Measurements from ENCODE around the gene CCDC196. TPM values are rescaled to one million over a fixed set of nuclear protein-coding genes. Genes with fewer than 3 reads are reported as not detected.

CCDC196 gene, protein sequence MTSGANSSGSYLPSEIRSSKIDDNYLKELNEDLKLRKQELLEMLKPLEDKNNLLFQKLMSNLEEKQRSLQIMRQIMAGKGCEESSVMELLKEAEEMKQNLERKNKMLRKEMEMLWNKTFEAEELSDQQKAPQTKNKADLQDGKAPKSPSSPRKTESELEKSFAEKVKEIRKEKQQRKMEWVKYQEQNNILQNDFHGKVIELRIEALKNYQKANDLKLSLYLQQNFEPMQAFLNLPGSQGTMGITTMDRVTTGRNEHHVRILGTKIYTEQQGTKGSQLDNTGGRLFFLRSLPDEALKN
- polyA plus RNA-seq = 0.72 TPM
- long read RNA-seq, donor 1 = 0 reads
- long read RNA-seq, donor 2 = 0 reads
- long read RNA-seq, donor 3 = 0 reads
- long read RNA-seq, donor 4 = 0 reads
- long read RNA-seq, donor 5 = 0 reads
- long read RNA-seq, donor 6 = 0 reads
- long read RNA-seq, donor 7 = 0 reads
- long read RNA-seq, donor 8 = 0 reads
- long read RNA-seq, donor 9 = 0 reads
- long read RNA-seq, donor 10 = 0 reads
- long read RNA-seq, donor 11 = 0 reads

DNA sequence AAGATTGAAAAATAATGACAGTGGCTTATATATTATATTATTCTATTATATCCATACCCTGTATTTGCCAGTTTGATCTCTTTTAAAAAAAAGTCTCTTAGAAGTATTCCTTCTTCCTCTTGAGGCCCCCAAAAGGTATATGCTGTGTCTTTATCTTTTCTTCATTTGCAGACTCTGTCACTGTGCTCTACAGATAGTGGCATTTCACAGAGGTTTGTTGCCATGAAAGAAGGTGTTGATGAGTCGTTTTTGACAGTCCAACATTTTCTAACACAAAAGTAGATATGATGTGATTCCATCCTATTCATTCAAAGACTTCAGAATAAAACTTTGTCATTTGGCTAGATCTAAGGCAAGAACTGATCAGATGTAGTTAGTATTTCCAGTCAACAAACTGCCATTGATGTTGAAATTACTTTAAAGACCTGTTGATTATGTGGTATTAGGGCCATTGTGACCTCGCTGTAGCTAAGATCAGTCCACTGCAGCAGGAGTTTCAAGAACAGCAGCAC, at the start of gene CCDC196:
TSS of gene CCDC196 (plus strand) at position 462 of the 512 bp plus-strand sequence. CDS start 132 bp downstream, outside the sequence.
- Histone ChIP-seq H3K9me3 (ENCODE audit: control insufficient read depth, low read depth, low read length) (no peaks in the 10 kb centered on the region), H3K27ac (ENCODE audit: low read length) (no peak within 1 kb of the TSS), H3K27me3 (ENCODE audit: control insufficient read depth, insufficient read depth, low read length) (no peaks in the 10 kb centered on the region), H3K4me3 (ENCODE audit: low read length) (no peak within 1 kb of the TSS), H3K36me3 (ENCODE audit: control insufficient read depth, insufficient read depth, low read length) (no peaks in the 10 kb centered on the region), H3K4me1 (ENCODE audit: control insufficient read depth, insufficient read depth, low read length) (no peaks in the 10 kb centered on the region)
- no CpG with 5 or more reads among the region's 2 CpGs for WGBS (ENCODE audit: insufficient coverage, low lambda C conversion rate)
- DNase-seq = no peak

DNA sequence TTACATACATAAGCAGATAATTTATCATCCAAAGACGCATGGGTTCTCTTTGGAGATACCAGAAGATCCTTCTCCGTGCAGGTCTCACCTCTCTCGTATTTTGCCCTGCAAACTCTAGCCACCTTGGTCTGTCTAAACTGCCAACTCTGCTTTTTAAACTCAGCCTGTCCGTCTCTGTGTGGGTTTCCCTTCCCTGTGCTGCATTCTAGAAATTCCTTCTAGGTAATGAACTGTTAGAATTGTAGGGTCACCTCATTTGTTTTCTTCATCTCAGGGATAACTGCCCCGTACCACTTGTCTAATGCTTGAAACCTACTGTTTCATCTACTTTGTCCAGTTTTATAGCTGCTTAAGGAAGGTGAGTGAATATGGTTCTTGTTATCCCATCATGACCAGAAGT, 45.4 kb upstream of the CCDC196 start:
- Histone ChIP-seq H3K27me3 (ENCODE audit: control insufficient read depth, insufficient read depth, low read length) (no peaks in the 10 kb centered on the region), H3K27ac (ENCODE audit: low read length) (no peak overlapping the region), H3K4me1 (ENCODE audit: control insufficient read depth, insufficient read depth, low read length) (no peaks in the 10 kb centered on the region), H3K36me3 (ENCODE audit: control insufficient read depth, insufficient read depth, low read length) (no peaks in the 10 kb centered on the region), H3K4me3 (ENCODE audit: low read length) (no peak overlapping the region), H3K9me3 (ENCODE audit: control insufficient read depth, low read depth, low read length) (peaks cover 8% of the 10 kb centered on the region)
- no CpG with 5 or more reads among the region's 5 CpGs for WGBS (ENCODE audit: insufficient coverage, low lambda C conversion rate)
- DNase-seq = no peak

DNA sequence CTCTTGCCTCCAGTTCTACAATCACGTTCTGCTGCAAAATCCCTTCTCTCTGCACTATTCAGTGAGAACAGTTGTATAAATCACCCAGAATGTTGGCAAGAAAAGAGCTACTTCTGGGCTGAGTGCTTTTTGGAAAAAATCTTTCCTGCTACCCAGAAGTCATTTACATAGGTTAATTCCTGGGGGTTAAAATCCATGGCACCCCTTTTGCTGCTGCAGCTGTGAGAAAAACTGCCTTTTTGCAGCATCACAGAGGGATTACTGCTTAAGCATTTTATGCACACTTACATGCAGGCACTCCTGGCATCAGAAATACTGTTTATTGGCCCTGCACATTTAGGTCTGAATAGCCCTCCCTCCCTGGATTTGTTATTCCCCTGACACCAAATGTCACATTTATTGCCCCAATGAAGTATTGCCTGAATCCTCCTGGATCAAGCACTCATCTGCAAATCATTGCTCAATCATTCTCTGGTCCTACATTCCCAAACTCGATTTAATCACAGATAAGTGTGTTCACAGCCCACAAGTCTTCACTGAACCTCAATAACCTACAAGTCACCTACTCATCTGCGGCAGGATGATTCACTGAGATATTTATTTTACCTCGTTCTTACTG, 43.1 kb upstream of the CCDC196 start:
- H3K27me3 ChIP-seq (ENCODE audit: control insufficient read depth, insufficient read depth, low read length) = no peaks in the 10 kb centered on the region
- no peak overlapping the region for H3K4me3 ChIP-seq (ENCODE audit: low read length)
- H3K36me3 ChIP-seq (ENCODE audit: control insufficient read depth, insufficient read depth, low read length) = no peaks in the 10 kb centered on the region
- H3K9me3 ChIP-seq (ENCODE audit: control insufficient read depth, low read depth, low read length) = peaks cover 8% of the 10 kb centered on the region
- H3K27ac ChIP-seq (ENCODE audit: low read length) = no peak overlapping the region
- 64% methylated on average over 3 of the region's 4 CpGs for WGBS (ENCODE audit: insufficient coverage, low lambda C conversion rate)
- no peak for DNase-seq
- no peaks in the 10 kb centered on the region for H3K4me1 ChIP-seq (ENCODE audit: control insufficient read depth, insufficient read depth, low read length)

DNA sequence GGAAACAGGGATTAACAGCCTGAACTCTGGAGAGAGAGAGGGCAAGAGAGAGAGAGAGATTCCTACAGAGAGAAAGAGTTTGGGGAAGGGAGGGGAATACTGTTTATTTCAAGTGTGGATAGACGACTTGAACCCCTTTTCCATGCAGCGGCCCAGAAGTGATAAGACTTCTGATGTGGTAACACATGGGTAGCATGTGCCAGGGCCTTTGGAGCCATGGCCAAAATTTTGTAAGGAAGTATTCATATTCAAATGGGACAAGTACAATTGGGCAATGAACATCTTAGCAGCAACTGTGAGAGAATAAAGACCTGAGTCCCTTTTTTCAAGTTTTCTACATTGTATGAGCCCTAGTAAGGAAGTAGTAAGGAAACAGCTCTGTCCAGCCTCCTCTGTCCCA, 42.4 kb upstream of the CCDC196 start:
- no CpG with 5 or more reads among the region's 2 CpGs for WGBS (ENCODE audit: insufficient coverage, low lambda C conversion rate)
- Histone ChIP-seq H3K4me1 (ENCODE audit: control insufficient read depth, insufficient read depth, low read length) (no peaks in the 10 kb centered on the region), H3K27me3 (ENCODE audit: control insufficient read depth, insufficient read depth, low read length) (no peaks in the 10 kb centered on the region), H3K27ac (ENCODE audit: low read length) (no peak overlapping the region), H3K36me3 (ENCODE audit: control insufficient read depth, insufficient read depth, low read length) (no peaks in the 10 kb centered on the region), H3K4me3 (ENCODE audit: low read length) (no peak overlapping the region), H3K9me3 (ENCODE audit: control insufficient read depth, low read depth, low read length) (peaks cover 3% of the 10 kb centered on the region)
- no peak for DNase-seq

DNA sequence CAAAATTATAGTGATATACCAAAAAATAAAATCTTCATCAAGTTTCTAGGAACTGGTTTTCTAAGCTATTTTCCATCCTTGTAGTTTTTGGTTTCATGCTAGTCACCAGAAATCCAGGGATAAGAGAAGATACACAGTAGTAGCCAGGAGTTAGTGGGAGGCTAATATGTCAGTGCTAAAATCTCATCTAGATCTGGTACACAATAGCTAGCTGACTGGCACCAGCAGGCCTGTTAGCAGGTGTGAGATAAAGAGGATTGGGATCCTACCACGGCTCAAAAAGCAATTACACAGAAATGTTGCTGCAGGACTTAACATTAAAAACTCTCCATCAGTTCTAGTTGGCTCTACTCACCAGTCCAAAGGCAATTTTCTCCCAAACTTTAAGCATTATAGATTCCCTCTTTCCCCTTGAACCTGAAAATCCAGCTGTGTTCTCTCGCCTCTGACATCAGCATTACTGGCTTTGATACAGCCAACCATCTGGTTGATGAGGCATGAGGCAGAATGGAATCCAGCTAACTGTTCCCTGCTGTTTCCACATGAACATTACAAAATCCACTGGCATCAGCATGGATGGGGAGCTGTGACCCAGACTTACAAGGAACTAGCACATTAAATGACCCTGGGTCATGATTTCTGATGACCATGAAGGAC, 41.8 kb upstream of the CCDC196 start:
- Histone ChIP-seq H3K27me3 (ENCODE audit: control insufficient read depth, insufficient read depth, low read length) (no peaks in the 10 kb centered on the region), H3K36me3 (ENCODE audit: control insufficient read depth, insufficient read depth, low read length) (no peaks in the 10 kb centered on the region), H3K4me1 (ENCODE audit: control insufficient read depth, insufficient read depth, low read length) (no peaks in the 10 kb centered on the region), H3K4me3 (ENCODE audit: low read length) (no peak overlapping the region), H3K9me3 (ENCODE audit: control insufficient read depth, low read depth, low read length) (no peaks in the 10 kb centered on the region), H3K27ac (ENCODE audit: low read length) (no peak overlapping the region)
- no CpG with 5 or more reads among the region's 2 CpGs for WGBS (ENCODE audit: insufficient coverage, low lambda C conversion rate)
- DNase-seq = peak in 1 of 2 donors; percentile 9

DNA sequence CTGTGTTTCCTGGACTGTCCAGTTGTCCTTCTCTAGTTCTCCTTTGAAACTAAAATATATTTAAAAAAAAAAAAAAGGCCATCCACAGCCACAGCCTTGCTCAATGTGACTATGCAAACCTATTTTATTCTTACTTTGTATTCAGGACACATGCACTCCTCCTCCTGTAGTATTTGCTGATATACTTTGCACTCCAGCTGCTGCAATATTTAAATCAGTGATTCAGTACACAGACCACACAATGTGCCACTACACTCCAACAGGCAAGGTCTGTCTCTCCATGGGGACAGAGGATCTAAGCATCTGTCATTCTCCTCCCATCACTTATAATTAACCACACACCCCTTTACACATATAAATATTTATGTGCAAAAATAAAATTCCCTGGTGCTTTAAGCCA, 40.2 kb upstream of the CCDC196 start:
- Histone ChIP-seq H3K4me1 (ENCODE audit: control insufficient read depth, insufficient read depth, low read length) (no peaks in the 10 kb centered on the region), H3K27ac (ENCODE audit: low read length) (no peak overlapping the region), H3K9me3 (ENCODE audit: control insufficient read depth, low read depth, low read length) (no peaks in the 10 kb centered on the region), H3K27me3 (ENCODE audit: control insufficient read depth, insufficient read depth, low read length) (no peaks in the 10 kb centered on the region), H3K36me3 (ENCODE audit: control insufficient read depth, insufficient read depth, low read length) (no peaks in the 10 kb centered on the region), H3K4me3 (ENCODE audit: low read length) (no peak overlapping the region)
- DNase-seq = no peak

DNA sequence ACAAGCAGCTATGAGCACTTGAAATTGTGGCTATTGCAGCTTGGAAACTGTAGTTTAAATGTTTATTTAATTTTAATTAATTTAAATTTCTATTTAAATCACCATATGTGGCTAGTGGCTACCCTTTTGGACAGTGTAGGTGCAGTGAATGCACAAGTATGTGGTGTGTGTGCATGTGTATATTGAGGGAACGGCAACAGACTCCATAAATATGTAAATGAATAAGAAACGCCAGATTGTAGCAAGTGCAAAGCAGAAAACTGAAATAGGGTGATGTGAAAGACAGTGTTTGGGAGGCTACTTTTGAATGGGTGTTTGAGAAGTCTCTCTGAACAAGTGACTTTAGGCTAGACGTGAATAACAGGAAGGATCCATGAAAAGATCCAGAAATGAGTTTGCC, 32.7 kb upstream of the CCDC196 start:
- Histone ChIP-seq H3K27ac (ENCODE audit: low read length) (no peak overlapping the region), H3K4me3 (ENCODE audit: low read length) (no peak overlapping the region), H3K27me3 (ENCODE audit: control insufficient read depth, insufficient read depth, low read length) (no peaks in the 10 kb centered on the region), H3K9me3 (ENCODE audit: control insufficient read depth, low read depth, low read length) (peaks cover 3% of the 10 kb centered on the region), H3K36me3 (ENCODE audit: control insufficient read depth, insufficient read depth, low read length) (no peaks in the 10 kb centered on the region), H3K4me1 (ENCODE audit: control insufficient read depth, insufficient read depth, low read length) (no peaks in the 10 kb centered on the region)
- no peak for DNase-seq
- 86% methylated on average over 1 of the region's 3 CpGs for WGBS (ENCODE audit: insufficient coverage, low lambda C conversion rate)

DNA sequence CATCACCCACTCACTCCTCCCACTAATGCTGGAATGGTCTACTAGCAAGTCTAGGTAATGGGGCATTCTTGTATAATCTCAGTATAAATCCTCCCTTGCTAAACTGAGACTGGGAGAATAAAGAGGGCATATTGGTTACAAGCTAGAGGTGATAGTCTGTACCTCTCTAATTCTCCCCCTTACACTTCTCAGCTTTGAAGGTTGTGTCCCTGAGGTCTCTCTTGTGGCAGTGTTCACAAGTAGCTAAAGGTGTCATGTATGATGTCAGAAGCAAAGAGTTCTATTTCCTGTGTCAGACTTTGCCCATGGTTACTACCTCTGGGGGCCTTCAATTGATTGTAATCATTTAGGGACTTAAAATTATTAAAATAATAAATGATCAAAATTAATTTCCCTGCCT, 26.6 kb upstream of the CCDC196 start:
- H3K27ac ChIP-seq (ENCODE audit: low read length) = no peak overlapping the region
- no peaks in the 10 kb centered on the region for H3K9me3 ChIP-seq (ENCODE audit: control insufficient read depth, low read depth, low read length)
- H3K36me3 ChIP-seq (ENCODE audit: control insufficient read depth, insufficient read depth, low read length) = no peaks in the 10 kb centered on the region
- H3K4me1 ChIP-seq (ENCODE audit: control insufficient read depth, insufficient read depth, low read length) = no peaks in the 10 kb centered on the region
- DNase-seq = no peak
- no peak overlapping the region for H3K4me3 ChIP-seq (ENCODE audit: low read length)
- no peaks in the 10 kb centered on the region for H3K27me3 ChIP-seq (ENCODE audit: control insufficient read depth, insufficient read depth, low read length)

DNA sequence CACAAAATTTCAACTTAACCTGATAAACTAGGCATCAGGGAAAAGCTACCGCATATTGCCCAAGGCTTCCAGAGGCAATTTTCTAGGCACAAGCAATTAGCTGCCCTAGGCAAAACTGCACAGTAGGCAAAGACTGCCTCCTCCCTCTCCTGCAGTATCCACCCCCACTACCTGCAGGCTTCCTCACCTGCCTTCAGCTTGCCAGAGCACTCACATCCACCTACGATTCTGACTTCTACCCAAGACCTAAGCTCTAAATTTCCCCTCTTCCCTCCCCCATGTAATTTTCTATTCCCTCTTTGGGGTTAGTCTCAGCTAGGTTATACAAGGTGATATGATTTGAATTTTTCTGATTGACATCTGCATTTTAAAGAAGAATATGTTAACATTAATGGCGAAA, 21.9 kb upstream of the CCDC196 start:
- no CpG with 5 or more reads among the region's 3 CpGs for WGBS (ENCODE audit: insufficient coverage, low lambda C conversion rate)
- Histone ChIP-seq H3K9me3 (ENCODE audit: control insufficient read depth, low read depth, low read length) (no peaks in the 10 kb centered on the region), H3K27me3 (ENCODE audit: control insufficient read depth, insufficient read depth, low read length) (no peaks in the 10 kb centered on the region), H3K4me3 (ENCODE audit: low read length) (no peak overlapping the region), H3K36me3 (ENCODE audit: control insufficient read depth, insufficient read depth, low read length) (no peaks in the 10 kb centered on the region), H3K27ac (ENCODE audit: low read length) (no peak overlapping the region), H3K4me1 (ENCODE audit: control insufficient read depth, insufficient read depth, low read length) (no peaks in the 10 kb centered on the region)
- DNase-seq = no peak

DNA sequence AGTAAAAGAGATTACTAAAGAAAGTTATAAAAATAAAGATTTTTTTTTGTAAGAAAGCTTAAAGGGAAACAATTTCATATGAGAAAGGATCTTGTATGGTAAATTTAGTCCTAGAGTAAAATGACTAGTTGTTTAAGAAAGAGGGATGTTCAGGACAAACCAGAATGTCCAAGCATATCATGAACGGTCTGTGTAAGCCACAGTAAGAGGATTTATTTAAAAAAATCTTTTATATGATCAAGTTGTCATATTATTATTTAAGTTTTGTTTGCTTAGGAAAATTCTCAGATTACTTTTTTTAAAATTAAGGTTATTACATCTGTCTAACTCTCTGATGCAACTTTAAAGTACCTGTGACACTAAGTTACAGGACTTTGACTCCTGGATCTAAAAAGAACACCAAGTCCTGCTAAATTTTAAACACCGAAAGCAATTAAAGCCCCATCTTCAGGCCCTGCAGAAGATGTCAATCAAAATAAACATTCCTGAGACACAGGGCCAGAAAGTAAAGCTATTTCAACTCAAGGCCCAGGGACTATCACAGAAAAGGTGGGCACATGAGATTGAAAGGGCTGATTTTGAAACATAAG, 17.3 kb upstream of the CCDC196 start:
- no peak overlapping the region for H3K27ac ChIP-seq (ENCODE audit: low read length)
- H3K9me3 ChIP-seq (ENCODE audit: control insufficient read depth, low read depth, low read length) = no peaks in the 10 kb centered on the region
- no peaks in the 10 kb centered on the region for H3K4me1 ChIP-seq (ENCODE audit: control insufficient read depth, insufficient read depth, low read length)
- H3K27me3 ChIP-seq (ENCODE audit: control insufficient read depth, insufficient read depth, low read length) = no peaks in the 10 kb centered on the region
- DNase-seq = no peak
- H3K4me3 ChIP-seq (ENCODE audit: low read length) = no peak overlapping the region
- WGBS (ENCODE audit: insufficient coverage, low lambda C conversion rate) = 100% methylated on average over 2 of the region's 2 CpGs
- H3K36me3 ChIP-seq (ENCODE audit: control insufficient read depth, insufficient read depth, low read length) = no peaks in the 10 kb centered on the region

Measured in large intestine (tissue), 12 donors.